Heart left ventricle (tissue), 16 donors: ENCODE data around the gene PARD3B. TPM values are rescaled to one million over a fixed set of nuclear protein-coding genes. Genes with fewer than 3 reads are reported as not detected.

Experiments used
- ATAC-seq, 4 donors: fragments of 200-7000 bp; cut with Tn5 transposase; one replicate each; pipeline ENCODE4 v1.9.1; 2020 to 2022; ENCODE audit warnings: moderate library complexity in 4 of 4, mild to moderate bottlenecking in 3 of 4, moderate number of reproducible peaks in 1 of 4
- DNase-seq, 5 donors: peaks; one replicate each; pipeline ENCODE4 v3.0.0-alpha.2; 2020
- H3K27ac ChIP-seq, 12 donors: fragments of 200-600 bp; sonication (generic) in 4 of 12; one replicate each; pipeline versions ENCODE4 v1.5.0 to v1.8.0; 2016 to 2022; ENCODE audit warnings: mild to moderate bottlenecking in 2 of 12
- H3K27me3 ChIP-seq, 9 donors: fragments of 200-600 bp; sonication (generic) in 2 of 9; one replicate each; pipeline versions ENCODE4 v1.5.1 to v1.8.0; 2016 to 2022; ENCODE audit warnings: mild to moderate bottlenecking in 3 of 9
- H3K36me3 ChIP-seq, 9 donors: fragments of 200-600 bp; sonication (generic) in 2 of 9; one replicate each; pipeline versions ENCODE4 v1.5.0 to v1.8.0; 2018 to 2022; ENCODE audit warnings: mild to moderate bottlenecking in 2 of 9
- H3K4me1 ChIP-seq, 12 donors: fragments of 200-600 bp; sonication (generic) in 4 of 12; one replicate each; pipeline versions ENCODE4 v1.5.0 to v1.8.0; 2016 to 2022; ENCODE audit warnings: mild to moderate bottlenecking in 3 of 12
- H3K4me3 ChIP-seq, 12 donors: fragments of 200-600 bp; sonication (generic) in 4 of 12; one replicate each; pipeline versions ENCODE4 v1.5.0 to v1.8.0; 2017 to 2022; ENCODE audit warnings: mild to moderate bottlenecking in 9 of 12, moderate library complexity in 4 of 12
- H3K9me3 ChIP-seq, 12 donors: fragments of 200-600 bp; sonication (generic) in 4 of 12; one replicate each; pipeline versions ENCODE4 v1.5.0 to v1.8.0; 2016 to 2022; ENCODE audit warnings: mild to moderate bottlenecking in 1 of 12
- CTCF ChIP-seq, 12 donors: fragments of 200-600 bp; sonication (generic) in 4 of 12; IDR thresholded peaks; one replicate each; pipeline versions ENCODE4 v1.5.0 to v1.8.0; 2018 to 2022; ENCODE audit warnings: antibody characterized with exemption in 12 of 12, mild to moderate bottlenecking in 5 of 12
- POLR2A ChIP-seq, 2 donors: fragments of 450-650 bp; IDR thresholded peaks; one replicate each; pipeline ENCODE4 v1.6.1; 2017; ENCODE audit warnings: antibody characterized with exemption in 2 of 2, mild to moderate bottlenecking in 2 of 2, moderate library complexity in 2 of 2
- WGBS, 4 donors: extraction: QIAGEN DNeasy Blood & Tissue Kit in 2 of 4; methylation state at CpG; one replicate each; pipeline versions ENCODE4 v1.1.5 to v1.1.7; 2013 to 2018; 5-methylcytosine and 5-hydroxymethylcytosine counted together
- intact Hi-C, 10 donors: fragments of 100-400 bp; cut with DNase I; formaldehyde crosslinking; loops; one replicate each; pipeline versions ENCODE4 v1.11.1 to v1.14.2; 2022
- polyA plus RNA-seq, 2 donors: library from polyadenylated mRNA; stranded (reverse); fragments of 200-250 nt; gene quantifications; one replicate each; pipeline ENCODE4 v1.2.3, GENCODE V29; 2013
- total RNA-seq, 9 donors: library from RNA; depleted of rRNA in 2 of 9; stranded (reverse); fragments of >200 nt in 2 of 9; fragmentation: NEBNext Ultra II Directional in 3 of 9; extraction: Animal tissue kit (Norgen Biotek cat#: 25700) in 3 of 9; gene quantifications; one replicate each; pipeline versions ENCODE4 v1.1.0 to v1.2.4, GENCODE V29; 2016 to 2023
- donor health status: ischemic (EF 13 %, LVEDD 7.1; RV severe dilation, severe dysfunction).
- donor health status: healthy with polysubstance abuse.
- donor health status: DM: no; HTN: yes; CAD: no.
- donor health status: DM: no; HTN: no; CAD: no.
- donor health status: ischemic (EF 25% LVEDD 6.9; RV normal size, moderate dysfunction).
- donor health status: ischemic (EF 25% LVEDD 5.7; RV mildly dilated, moderate dysfunction).
- donor health status: healthy.
- donor health status: DM: yes; HTN: yes; CAD: no.
- donor health status: ischemic (EF 35%, LVEDD 5.7; RV mildly dilated, moderate dysfunction).
- donor health status: nonischemic (EF 11% LVEDD 7.7; RV severe dilation, severe dysfunction).
- donor health status: DM: yes; HTN: yes; CAD: no.
- donor health status: PGD.
- donor health status: ischemic (EF 29% LVEDD 5.4; RV normal size, mild dysfunction).
- donor health status: nonischemic (EF 23%, LVEDD 6.1; RV moderate dilation, normal function).

PARD3B gene
- total and polyA plus RNA-seq, 11 donors: 0.71 to 15.1 (median 6.2) TPM

GRCh38 chr2:204988836-204989235, 443.6 kb downstream of the PARD3B start:
- TF ChIP-seq POLR2A (IDR thresholded peaks at IDR 0.05): no peak
- no peak for TF ChIP-seq CTCF (IDR thresholded peaks at IDR 0.05)
- ATAC-seq (no peak), DNase-seq (no peak)
- intact Hi-C loops: no loop called here
- Histone ChIP-seq H3K27ac (no peak overlapping the region), H3K27me3 (no peaks in the 10 kb centered on the region), H3K9me3 (no peaks in the 10 kb centered on the region), H3K36me3 (no peaks in the 10 kb centered on the region), H3K4me1 (no peaks in the 10 kb centered on the region), H3K4me3 (no peak overlapping the region)
- WGBS, 4 donors: 68 to 82% (median 75%) methylated on average over 3 of the region's 3 CpGs

- Histone ChIP-seq H3K27ac (no peak overlapping the region), H3K4me3 (no peak overlapping the region), H3K27me3 (no peaks in the 10 kb centered on the region), H3K36me3 (no peaks in the 10 kb centered on the region), H3K4me1 (no peaks in the 10 kb centered on the region), H3K9me3 (no peaks in the 10 kb centered on the region)
- no peak for TF ChIP-seq POLR2A (IDR thresholded peaks at IDR 0.05)
- no peak for TF ChIP-seq CTCF (IDR thresholded peaks at IDR 0.05)
- ATAC-seq: no peak
- no peak for DNase-seq
- WGBS, 4 donors: 97 to 99% (median 98%) methylated on average over 1 of the region's 1 CpG
- intact Hi-C loops: no loop called here
These were observed 444.6 kb downstream of the PARD3B start for GRCh38 chr2:204989877-204990276.

- 82 to 92% (median 89%) methylated on average over 8 of the region's 8 CpGs for WGBS, 4 donors
- H3K27me3 ChIP-seq: no peaks in the 10 kb centered on the region
- no peak overlapping the region for H3K27ac ChIP-seq
- peaks cover 0 to 3% (median 0%) of the 10 kb centered on the region in 12 donors for H3K9me3 ChIP-seq
- intact Hi-C loops: no loop called here
- no peak for TF ChIP-seq CTCF (IDR thresholded peaks at IDR 0.05)
- H3K4me1 ChIP-seq: no peaks in the 10 kb centered on the region
- ATAC-seq (no peak), DNase-seq (no peak)
- no peak overlapping the region for H3K4me3 ChIP-seq
- H3K36me3 ChIP-seq: no peaks in the 10 kb centered on the region
These were observed 456.2 kb downstream of the PARD3B start for GRCh38 chr2:205001300-205001966.

GRCh38 chr2:205002390-205002789, 457.1 kb downstream of the PARD3B start:
- 93 to 98% (median 96%) methylated on average over 3 of the region's 3 CpGs for WGBS, 4 donors
- no peak for ATAC-seq
- Histone ChIP-seq H3K27me3 (no peaks in the 10 kb centered on the region), H3K9me3 (peaks cover 0 to 12% (median 0%) of the 10 kb centered on the region in 12 donors), H3K36me3 (no peaks in the 10 kb centered on the region), H3K4me3 (no peak overlapping the region), H3K27ac (no peak overlapping the region), H3K4me1 (no peaks in the 10 kb centered on the region)
- DNase-seq: no peak
- intact Hi-C loops: no loop called here
- TF ChIP-seq CTCF (IDR thresholded peaks at IDR 0.05) (no peak), POLR2A (IDR thresholded peaks at IDR 0.05) (no peak)
